ENCODE results near the gene TMIGD1. TPM values are rescaled to one million over a fixed set of nuclear protein-coding genes. Genes with fewer than 3 reads are reported as not detected.
A peak's percentile ranks its signal among the peaks of the same experiment; 100 is the strongest.

TMIGD1 gene
- polyA plus RNA-seq, 1 donor (not counting 4 experiments of a cell fraction or from before 2014, with no cell fraction given): not detected

- Histone ChIP-seq H3K9me1 (ENCODE audit: control insufficient read depth, extremely low read depth, insufficient read depth, low read length) (no peaks in the 10 kb centered on the region), H3K36me3 (ENCODE audit: control insufficient read depth in 2 of 2, extremely low read depth in 1 of 2, insufficient read depth in 2 of 2, low read length in 2 of 2) (no peaks in the 10 kb centered on the region), H3K4me3 (ENCODE audit: control insufficient read depth in 2 of 3, extremely low read depth in 1 of 3, insufficient read depth in 2 of 3, low read depth in 1 of 3, low read length in 3 of 3) (no peak overlapping the region), H4K20me1 (ENCODE audit: control insufficient read depth, extremely low read depth, insufficient read depth, low read length) (no peaks in the 10 kb centered on the region), H3K27me3 (ENCODE audit: control insufficient read depth, extremely low read depth, insufficient read depth, low read length) (peaks cover 22% of the 10 kb centered on the region), H3K79me2 (ENCODE audit: control insufficient read depth, insufficient read depth, low read length) (no peaks in the 10 kb centered on the region), H3K4me2 (ENCODE audit: control insufficient read depth, extremely low read depth, insufficient read depth, low read depth, low read length) (no peak overlapping the region), H3K9me3 (ENCODE audit: control insufficient read depth, low read depth, low read length) (no peaks in the 10 kb centered on the region), H3K9ac (ENCODE audit: control insufficient read depth, extremely low read depth, insufficient read depth, low read length) (no peak overlapping the region), H3K27ac (ENCODE audit: control insufficient read depth, insufficient read depth, low read length) (no peak overlapping the region), H3K4me1 (ENCODE audit: control insufficient read depth, extremely low read depth, insufficient read depth, low read length) (no peaks in the 10 kb centered on the region), H2AFZ (ENCODE audit: control insufficient read depth, low read length) (no peak overlapping the region)
- dilution Hi-C loops (cut with MboI; ENCODE audit: extremely low pct_ligation_motif_present, low sequenced_read_pairs): no loop called here
- TF ChIP-seq CTCF (optimal IDR thresholded peaks at IDR 0.05 in 1 of 3, IDR thresholded peaks at IDR 0.05 in 1 of 3, conservative IDR thresholded peaks at IDR 0.05 in 1 of 3; ENCODE audit: extremely low read depth in 1 of 3, insufficient read depth in 2 of 3, low read length in 3 of 3) (no peak), EZH2 (IDR thresholded peaks at IDR 0.05; ENCODE audit: low read length) (no peak)
- FAIRE-seq: no peak
- no peak for DNase-seq (ENCODE audit: low read depth, low spot score)
Observed at GRCh38 chr17:30279156-30279555, 54.7 kb downstream of the TMIGD1 start.

GRCh38 chr17:30278032-30278431 lies 55.8 kb downstream of the TMIGD1 start:
- Histone ChIP-seq H3K9me1 (ENCODE audit: control insufficient read depth, extremely low read depth, insufficient read depth, low read length) (no peaks in the 10 kb centered on the region), H2AFZ (ENCODE audit: control insufficient read depth, low read length) (no peak overlapping the region), H3K36me3 (ENCODE audit: control insufficient read depth in 2 of 2, extremely low read depth in 1 of 2, insufficient read depth in 2 of 2, low read length in 2 of 2) (no peaks in the 10 kb centered on the region), H3K79me2 (ENCODE audit: control insufficient read depth, insufficient read depth, low read length) (no peaks in the 10 kb centered on the region), H3K9me3 (ENCODE audit: control insufficient read depth, low read depth, low read length) (no peaks in the 10 kb centered on the region), H3K4me2 (ENCODE audit: control insufficient read depth, extremely low read depth, insufficient read depth, low read depth, low read length) (no peak overlapping the region), H3K4me1 (ENCODE audit: control insufficient read depth, extremely low read depth, insufficient read depth, low read length) (no peaks in the 10 kb centered on the region), H3K27me3 (ENCODE audit: control insufficient read depth, extremely low read depth, insufficient read depth, low read length) (peaks cover 20% of the 10 kb centered on the region), H3K27ac (ENCODE audit: control insufficient read depth, insufficient read depth, low read length) (no peak overlapping the region), H3K9ac (ENCODE audit: control insufficient read depth, extremely low read depth, insufficient read depth, low read length) (no peak overlapping the region), H4K20me1 (ENCODE audit: control insufficient read depth, extremely low read depth, insufficient read depth, low read length) (no peaks in the 10 kb centered on the region), H3K4me3 (ENCODE audit: control insufficient read depth in 2 of 3, extremely low read depth in 1 of 3, insufficient read depth in 2 of 3, low read depth in 1 of 3, low read length in 3 of 3) (no peak overlapping the region)
- dilution Hi-C loops (cut with MboI; ENCODE audit: extremely low pct_ligation_motif_present, low sequenced_read_pairs): no loop called here
- no peak for FAIRE-seq
- TF ChIP-seq CTCF (optimal IDR thresholded peaks at IDR 0.05 in 1 of 3, IDR thresholded peaks at IDR 0.05 in 1 of 3, conservative IDR thresholded peaks at IDR 0.05 in 1 of 3; ENCODE audit: extremely low read depth in 1 of 3, insufficient read depth in 2 of 3, low read length in 3 of 3) (peak in 2 of 3 experiments; percentile 19 to 44), EZH2 (IDR thresholded peaks at IDR 0.05; ENCODE audit: low read length) (no peak)
- DNase-seq (ENCODE audit: low read depth, low spot score): no peak

Data from keratinocyte (primary cell).